ENCODE results near the gene MYCBP2. TPM values are rescaled to one million over a fixed set of nuclear protein-coding genes. Genes with fewer than 3 reads are reported as not detected.
A peak's percentile ranks its signal among the peaks of the same experiment; 100 is the strongest.

MYCBP2 gene
- total and polyA plus RNA-seq, 4 donors: 23.2 to 130 (median 57.9) TPM

DNA sequence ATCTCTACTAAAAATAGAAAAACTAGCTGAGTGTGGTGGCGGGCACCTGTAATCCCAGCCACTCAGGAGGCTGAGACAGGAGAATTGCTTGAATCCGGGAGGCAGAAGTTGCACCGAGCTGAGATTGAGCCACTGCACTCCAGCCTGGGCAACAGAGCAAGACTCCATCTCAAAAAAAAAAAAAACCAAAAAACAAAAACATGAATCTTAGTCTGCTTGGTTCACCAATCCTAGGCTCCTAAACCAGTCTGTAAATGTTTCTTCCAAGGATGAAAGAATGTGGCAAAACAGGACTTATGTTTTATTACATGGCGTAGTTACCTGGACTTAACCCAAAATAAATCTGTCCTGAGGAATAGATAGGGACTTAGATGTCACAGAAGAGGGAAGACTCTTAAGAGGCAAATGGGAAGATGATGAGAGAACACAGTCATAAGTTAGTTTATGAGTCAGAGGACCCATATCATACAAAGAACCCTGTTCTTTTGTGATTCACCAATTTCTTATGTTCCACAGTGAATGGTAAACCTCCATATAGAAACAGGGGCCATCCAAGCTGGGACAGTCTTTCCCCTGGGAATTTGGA is 293.1 kb downstream of the MYCBP2 start:
- no peak overlapping the region for H3K4me3 ChIP-seq
- ATAC-seq (ENCODE audit: insufficient read depth, low FRiP score): no peak
- H3K9me3 ChIP-seq (ENCODE audit: control insufficient read depth in 4 of 4, insufficient read depth in 3 of 4, low read length in 3 of 4): no peaks in the 10 kb centered on the region
- H3K36me3 ChIP-seq (ENCODE audit: control insufficient read depth in 4 of 4, insufficient read depth in 4 of 4, low read length in 4 of 4): no peaks in the 10 kb centered on the region
- 95 to 96% methylated on average over 4 of the region's 4 CpGs for WGBS, 2 donors
- TF ChIP-seq, protein P1, sequence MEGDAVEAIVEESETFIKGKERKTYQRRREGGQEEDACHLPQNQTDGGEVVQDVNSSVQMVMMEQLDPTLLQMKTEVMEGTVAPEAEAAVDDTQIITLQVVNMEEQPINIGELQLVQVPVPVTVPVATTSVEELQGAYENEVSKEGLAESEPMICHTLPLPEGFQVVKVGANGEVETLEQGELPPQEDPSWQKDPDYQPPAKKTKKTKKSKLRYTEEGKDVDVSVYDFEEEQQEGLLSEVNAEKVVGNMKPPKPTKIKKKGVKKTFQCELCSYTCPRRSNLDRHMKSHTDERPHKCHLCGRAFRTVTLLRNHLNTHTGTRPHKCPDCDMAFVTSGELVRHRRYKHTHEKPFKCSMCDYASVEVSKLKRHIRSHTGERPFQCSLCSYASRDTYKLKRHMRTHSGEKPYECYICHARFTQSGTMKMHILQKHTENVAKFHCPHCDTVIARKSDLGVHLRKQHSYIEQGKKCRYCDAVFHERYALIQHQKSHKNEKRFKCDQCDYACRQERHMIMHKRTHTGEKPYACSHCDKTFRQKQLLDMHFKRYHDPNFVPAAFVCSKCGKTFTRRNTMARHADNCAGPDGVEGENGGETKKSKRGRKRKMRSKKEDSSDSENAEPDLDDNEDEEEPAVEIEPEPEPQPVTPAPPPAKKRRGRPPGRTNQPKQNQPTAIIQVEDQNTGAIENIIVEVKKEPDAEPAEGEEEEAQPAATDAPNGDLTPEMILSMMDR (IDR thresholded peaks at IDR 0.05; ENCODE audit: control extremely low read depth, extremely low read depth): no peak
- no peak for DNase-seq
- H3K27me3 ChIP-seq (ENCODE audit: control insufficient read depth in 3 of 3, insufficient read depth in 3 of 3, low read length in 2 of 3): no peaks in the 10 kb centered on the region
- no peak overlapping the region for H3K9ac ChIP-seq (ENCODE audit: insufficient read depth in 1 of 2, low read length in 2 of 2)
- no peak overlapping the region for H3K27ac ChIP-seq (ENCODE audit: low read depth in 1 of 2, low read length in 1 of 2)
- H3K4me1 ChIP-seq (ENCODE audit: control insufficient read depth in 5 of 5, insufficient read depth in 5 of 5, low read length in 5 of 5): no peaks in the 10 kb centered on the region

DNA sequence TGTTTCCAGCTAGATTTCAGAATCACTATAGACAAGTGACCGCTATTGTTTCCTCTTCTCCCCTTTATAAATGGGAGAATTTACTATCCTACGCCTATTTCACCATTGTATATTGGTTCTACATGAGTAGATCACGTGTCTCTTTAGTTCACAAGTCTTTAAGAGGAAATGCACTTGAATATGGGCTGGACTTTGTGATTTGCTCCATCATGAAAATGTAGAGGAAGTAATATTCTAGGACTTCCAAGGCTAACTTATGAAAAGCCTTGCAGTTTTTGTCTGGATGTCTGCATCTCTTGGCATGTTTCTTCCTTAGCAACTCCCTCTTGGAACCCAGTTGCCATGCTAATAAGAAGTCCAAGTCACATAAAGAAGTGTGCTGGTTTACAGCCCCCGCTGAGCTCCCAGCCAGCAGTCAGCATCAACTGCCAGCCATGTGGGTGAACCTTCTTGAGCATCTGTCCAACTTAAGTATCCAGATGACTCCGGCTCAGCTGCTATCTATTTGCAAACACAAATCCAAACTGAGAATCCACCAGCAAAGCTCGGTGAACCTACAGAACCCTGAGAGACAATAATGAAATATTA is 295.1 kb downstream of the MYCBP2 start:
- Histone ChIP-seq H3K36me3 (ENCODE audit: control insufficient read depth in 4 of 4, insufficient read depth in 4 of 4, low read length in 4 of 4) (no peaks in the 10 kb centered on the region), H3K9ac (ENCODE audit: insufficient read depth in 1 of 2, low read length in 2 of 2) (no peak overlapping the region), H3K27ac (ENCODE audit: low read depth in 1 of 2, low read length in 1 of 2) (no peak overlapping the region), H3K4me3 (no peak overlapping the region), H3K4me1 (ENCODE audit: control insufficient read depth in 5 of 5, insufficient read depth in 5 of 5, low read length in 5 of 5) (peaks cover 0 to 10% (median 4%) of the 10 kb centered on the region in 5 donors), H3K27me3 (ENCODE audit: control insufficient read depth in 3 of 3, insufficient read depth in 3 of 3, low read length in 2 of 3) (no peaks in the 10 kb centered on the region), H3K9me3 (ENCODE audit: control insufficient read depth in 4 of 4, insufficient read depth in 3 of 4, low read length in 3 of 4) (no peaks in the 10 kb centered on the region)
- TF ChIP-seq, protein P1 (IDR thresholded peaks at IDR 0.05; ENCODE audit: control extremely low read depth, extremely low read depth): no peak
- DNase-seq: no peak
- no peak for ATAC-seq (ENCODE audit: insufficient read depth, low FRiP score)
- 93 to 97% methylated on average over 6 of the region's 6 CpGs for WGBS, 2 donors

DNA sequence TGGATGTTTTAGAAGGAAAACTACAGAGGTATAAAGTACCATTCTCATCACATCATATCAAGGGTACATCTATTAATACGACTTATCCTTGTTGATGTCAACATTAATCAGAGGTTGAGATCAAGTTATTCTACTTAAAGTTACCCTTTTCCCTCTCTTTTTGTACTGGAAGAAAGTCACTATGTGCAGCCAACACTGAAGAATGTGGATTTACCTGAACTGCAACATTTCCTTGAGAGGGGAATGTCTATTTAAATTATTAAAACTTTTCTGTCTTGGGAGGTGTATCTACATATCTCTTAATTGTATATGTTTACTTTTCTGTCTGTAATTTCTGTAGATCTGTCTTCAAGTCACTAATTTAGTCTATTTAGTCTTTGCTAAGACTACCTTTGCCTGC is 297.5 kb downstream of the MYCBP2 start:
- Histone ChIP-seq H3K27me3 (ENCODE audit: control insufficient read depth in 3 of 3, insufficient read depth in 3 of 3, low read length in 2 of 3) (no peaks in the 10 kb centered on the region), H3K9me3 (ENCODE audit: control insufficient read depth in 4 of 4, insufficient read depth in 3 of 4, low read length in 3 of 4) (no peaks in the 10 kb centered on the region), H3K27ac (ENCODE audit: low read depth in 1 of 2, low read length in 1 of 2) (no peak overlapping the region), H3K4me3 (no peak overlapping the region), H3K9ac (ENCODE audit: insufficient read depth in 1 of 2, low read length in 2 of 2) (no peak overlapping the region), H3K4me1 (ENCODE audit: control insufficient read depth in 5 of 5, insufficient read depth in 5 of 5, low read length in 5 of 5) (peaks cover 0 to 24% (median 6%) of the 10 kb centered on the region in 5 donors), H3K36me3 (ENCODE audit: control insufficient read depth in 4 of 4, insufficient read depth in 4 of 4, low read length in 4 of 4) (no peaks in the 10 kb centered on the region)
- TF ChIP-seq, protein P1 (IDR thresholded peaks at IDR 0.05; ENCODE audit: control extremely low read depth, extremely low read depth): no peak
- no peak for ATAC-seq (ENCODE audit: insufficient read depth, low FRiP score)
- WGBS, 2 donors: 83 to 85% methylated on average over 1 of the region's 1 CpG
- peak in 2 of 3 donors; percentile 22 to 60 for DNase-seq

All from lung (tissue), 12 donors.